ENCODE data around the gene HIGD1B. TPM values are rescaled to one million over a fixed set of nuclear protein-coding genes. Genes with fewer than 3 reads are reported as not detected.

Gene HIGD1B
- total RNA-seq, 3 donors from 2014 or later = not detected

DNA sequence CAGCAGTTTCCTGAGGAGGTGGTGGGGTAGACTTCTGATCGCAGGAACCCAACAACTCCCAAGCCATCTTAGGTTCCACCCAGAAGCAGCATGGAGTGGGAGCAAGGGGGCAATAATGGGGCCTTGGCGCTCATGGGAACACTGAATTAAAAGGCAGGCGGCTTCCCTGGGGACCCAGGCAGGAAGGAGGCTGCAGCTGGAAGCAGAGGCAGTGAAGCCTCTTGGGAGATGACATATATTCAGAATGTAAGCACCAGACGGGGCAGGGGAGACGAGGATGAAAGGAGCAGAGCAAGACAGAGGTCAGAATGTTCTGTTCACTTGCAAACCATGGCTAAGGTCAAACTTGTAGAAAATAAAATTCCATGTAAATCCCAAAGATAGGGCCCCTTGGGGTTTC lies 2.9 kb downstream of the HIGD1B start:
- Mint-ChIP-seq H3K9me3 (no peaks in the 10 kb centered on the region), H3K4me3 (no peak overlapping the region), H3K36me3 (ENCODE audit: insufficient read depth) (peaks cover 31% of the 10 kb centered on the region), H3K4me1 (ENCODE audit: low read depth) (no peaks in the 10 kb centered on the region), H3K27me3 (ENCODE audit: low read depth) (no peaks in the 10 kb centered on the region)
- DNase-seq (no peak), ATAC-seq (no peak)

DNA sequence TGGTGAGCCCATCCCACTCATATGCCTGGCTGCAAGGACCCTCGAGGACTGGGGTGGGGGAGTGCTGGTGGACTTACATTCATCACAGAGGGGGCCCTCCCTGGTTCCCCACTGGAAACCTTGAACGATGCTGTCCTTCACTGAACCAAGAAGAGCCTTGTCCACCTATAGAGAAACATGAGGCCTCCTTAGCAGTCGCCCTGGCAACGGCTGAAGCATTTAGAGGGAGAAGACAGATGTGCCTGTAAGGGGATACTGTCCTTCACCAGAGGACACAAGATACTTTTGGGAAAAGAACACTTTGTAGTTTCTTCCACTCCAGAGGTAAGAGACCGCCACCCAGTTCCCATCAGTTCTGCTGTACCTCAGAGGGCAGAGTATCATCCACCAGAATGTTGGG lies 6.5 kb downstream of the HIGD1B start:
- no peaks in the 10 kb centered on the region for H3K27me3 Mint-ChIP-seq (ENCODE audit: low read depth)
- no peak for ATAC-seq
- DNase-seq = no peak
- H3K4me3 Mint-ChIP-seq = no peak overlapping the region
- peaks cover 46% of the 10 kb centered on the region for H3K36me3 Mint-ChIP-seq (ENCODE audit: insufficient read depth)
- H3K9me3 Mint-ChIP-seq = no peaks in the 10 kb centered on the region
- no peaks in the 10 kb centered on the region for H3K4me1 Mint-ChIP-seq (ENCODE audit: low read depth)

DNA sequence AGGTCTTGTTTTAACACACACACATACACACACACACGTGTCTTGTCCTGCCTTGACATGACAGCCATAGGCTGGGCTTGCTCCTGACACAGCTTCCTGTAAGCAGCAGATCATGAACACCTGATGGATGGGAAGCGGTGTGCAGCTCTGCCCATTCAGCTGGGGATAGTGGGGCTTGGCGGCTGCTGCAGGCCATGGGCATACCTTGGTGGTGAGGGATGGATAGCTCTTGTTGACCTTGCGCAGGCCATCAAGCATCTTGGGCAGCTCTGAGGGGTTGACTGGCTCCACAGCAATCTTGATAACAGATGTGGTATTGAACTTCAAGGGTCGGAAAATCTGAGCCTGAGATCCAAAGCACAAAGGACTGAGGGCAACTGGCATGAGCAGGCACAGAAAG lies 12.0 kb downstream of the HIGD1B start:
- Mint-ChIP-seq H3K4me1 (ENCODE audit: low read depth) (no peaks in the 10 kb centered on the region), H3K36me3 (ENCODE audit: insufficient read depth) (peaks cover 52% of the 10 kb centered on the region), H3K4me3 (no peak overlapping the region), H3K9me3 (no peaks in the 10 kb centered on the region), H3K27me3 (ENCODE audit: low read depth) (no peaks in the 10 kb centered on the region)
- DNase-seq (no peak), ATAC-seq (no peak)

DNA sequence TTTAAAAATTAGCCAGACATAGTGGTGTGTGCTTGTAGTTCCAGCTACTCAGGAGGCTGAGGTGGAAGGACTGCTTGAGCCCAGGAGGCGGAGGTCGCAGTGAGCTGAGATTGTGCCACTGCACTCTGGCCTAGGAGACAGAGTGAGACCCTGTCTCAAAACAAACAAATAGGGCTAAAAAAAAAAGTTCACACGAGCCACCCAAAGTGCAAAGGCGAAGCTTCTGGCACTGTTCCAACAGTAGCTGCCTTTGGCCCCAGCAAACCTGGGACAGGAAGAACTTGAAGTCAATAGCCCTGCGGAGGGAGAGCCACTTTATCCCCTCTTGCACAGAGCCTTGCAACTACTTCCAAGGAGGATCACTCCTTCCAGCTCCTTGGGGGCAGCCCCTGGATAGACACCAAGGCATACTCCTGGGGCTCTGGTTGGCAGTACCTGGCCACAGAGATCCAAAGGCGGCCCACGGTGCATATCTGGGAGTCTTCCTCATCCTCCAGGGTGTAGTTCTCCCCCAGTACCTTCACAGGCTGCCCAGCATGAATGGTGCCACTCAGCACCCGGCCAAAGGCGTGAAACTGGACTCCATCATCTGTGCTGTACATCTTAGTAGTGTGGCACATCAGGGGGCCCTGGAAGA lies 14.7 kb downstream of the HIGD1B start:
- H3K4me1 Mint-ChIP-seq (ENCODE audit: low read depth) = no peaks in the 10 kb centered on the region
- DNase-seq (no peak), ATAC-seq (no peak)
- no peaks in the 10 kb centered on the region for H3K27me3 Mint-ChIP-seq (ENCODE audit: low read depth)
- H3K9me3 Mint-ChIP-seq = no peaks in the 10 kb centered on the region
- H3K4me3 Mint-ChIP-seq = no peak overlapping the region
- peaks cover 47% of the 10 kb centered on the region for H3K36me3 Mint-ChIP-seq (ENCODE audit: insufficient read depth)

DNA sequence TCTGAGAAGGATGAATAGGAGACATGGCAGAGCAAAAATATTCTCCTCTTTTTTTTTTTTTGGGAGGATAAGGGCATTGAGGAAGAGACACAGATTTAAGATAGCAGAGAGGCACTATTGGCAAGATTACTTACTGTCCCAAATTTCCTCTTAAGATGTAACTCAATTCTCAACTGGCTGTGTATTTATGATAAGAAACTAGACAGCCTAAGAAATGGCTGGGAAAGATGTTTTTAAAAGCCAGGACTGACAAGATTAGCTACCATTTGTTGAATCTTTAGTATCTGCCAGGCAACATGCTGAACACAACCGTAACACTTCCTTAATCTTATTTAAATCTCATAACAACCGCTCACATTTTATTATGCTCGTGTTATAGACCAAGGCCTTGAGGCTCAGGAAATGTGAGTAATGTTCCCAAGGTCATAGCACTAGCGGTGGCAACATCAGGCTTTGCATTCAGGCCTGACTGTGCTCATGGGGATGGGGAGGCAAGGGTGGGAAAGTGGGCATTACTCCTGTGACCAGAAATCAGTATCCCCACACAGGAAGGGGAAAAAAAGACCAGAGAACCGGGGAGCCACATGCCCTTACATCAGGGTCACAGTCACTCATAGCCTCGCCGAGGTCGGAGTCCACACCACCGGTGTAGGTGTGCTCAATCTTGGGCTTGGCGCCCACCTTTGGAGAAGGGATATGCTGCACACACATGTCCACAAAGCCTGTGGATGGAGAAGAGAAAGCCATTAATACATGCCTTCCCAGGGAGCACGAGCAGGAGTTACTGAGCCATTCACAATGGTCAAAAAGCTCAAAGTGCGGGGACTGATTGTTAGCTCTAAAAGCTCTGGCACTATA lies 15.6 kb downstream of the HIGD1B start:
- no peaks in the 10 kb centered on the region for H3K4me1 Mint-ChIP-seq (ENCODE audit: low read depth)
- DNase-seq (no peak), ATAC-seq (no peak)
- H3K36me3 Mint-ChIP-seq (ENCODE audit: insufficient read depth) = peaks cover 49% of the 10 kb centered on the region
- no peaks in the 10 kb centered on the region for H3K9me3 Mint-ChIP-seq
- H3K27me3 Mint-ChIP-seq (ENCODE audit: low read depth) = no peaks in the 10 kb centered on the region
- H3K4me3 Mint-ChIP-seq = no peak overlapping the region

DNA sequence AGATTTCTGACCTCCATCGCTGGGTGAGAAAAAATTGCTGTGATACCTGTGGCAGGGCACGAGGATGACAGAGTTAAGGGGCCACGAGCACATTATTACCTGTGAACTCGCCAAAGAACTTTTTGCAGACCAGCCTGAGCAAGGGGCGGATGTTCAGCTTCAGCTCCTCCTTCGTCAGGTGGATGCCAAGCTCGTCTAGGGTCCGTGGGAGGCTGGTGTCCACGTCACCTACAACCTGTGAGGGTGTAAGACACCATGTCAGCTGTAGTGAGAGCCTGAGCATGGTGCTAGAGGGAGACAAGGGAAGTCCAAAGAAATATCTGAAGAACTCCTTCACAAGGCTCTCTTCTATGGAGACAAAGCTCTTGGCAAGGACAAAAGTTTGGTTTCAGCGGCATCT lies 17.1 kb downstream of the HIGD1B start:
- no peaks in the 10 kb centered on the region for H3K9me3 Mint-ChIP-seq

DNA sequence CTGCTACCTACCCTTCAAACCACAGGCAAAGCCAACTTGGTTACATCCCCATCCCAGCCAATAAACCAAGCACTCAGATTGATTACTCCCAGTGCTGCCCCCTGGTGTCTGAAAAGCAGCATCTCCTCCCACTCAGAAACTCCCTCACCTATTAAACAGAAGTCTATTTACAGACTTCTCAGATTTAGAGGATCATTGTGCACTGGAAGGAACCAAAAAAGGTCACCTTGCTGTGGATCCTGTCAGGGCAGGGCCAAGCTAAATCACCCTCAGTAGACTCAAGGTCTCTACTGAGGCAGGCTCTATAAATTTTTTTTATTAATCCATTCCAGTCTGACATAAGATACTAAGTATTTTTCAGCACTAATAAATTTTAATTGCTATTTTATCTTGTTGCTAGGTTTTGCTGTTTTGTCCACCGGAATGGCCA lies 17.6 kb downstream of the HIGD1B start:
- Mint-ChIP-seq H3K4me1 (ENCODE audit: low read depth) (no peaks in the 10 kb centered on the region), H3K4me3 (no peak overlapping the region), H3K27me3 (ENCODE audit: low read depth) (no peaks in the 10 kb centered on the region), H3K36me3 (ENCODE audit: insufficient read depth) (peaks cover 49% of the 10 kb centered on the region), H3K9me3 (no peaks in the 10 kb centered on the region)
- ATAC-seq = peak; percentile 73 to 79
- DNase-seq = peak; percentile 64

More for the DNA sequence above, 17.1 kb downstream of the HIGD1B start:
- ATAC-seq (peak in 1 of 2 donors; percentile 16), DNase-seq (no peak)
- Mint-ChIP-seq H3K36me3 (ENCODE audit: insufficient read depth) (peaks cover 48% of the 10 kb centered on the region), H3K4me3 (no peak overlapping the region), H3K27me3 (ENCODE audit: low read depth) (no peaks in the 10 kb centered on the region), H3K4me1 (ENCODE audit: low read depth) (no peaks in the 10 kb centered on the region)

DNA sequence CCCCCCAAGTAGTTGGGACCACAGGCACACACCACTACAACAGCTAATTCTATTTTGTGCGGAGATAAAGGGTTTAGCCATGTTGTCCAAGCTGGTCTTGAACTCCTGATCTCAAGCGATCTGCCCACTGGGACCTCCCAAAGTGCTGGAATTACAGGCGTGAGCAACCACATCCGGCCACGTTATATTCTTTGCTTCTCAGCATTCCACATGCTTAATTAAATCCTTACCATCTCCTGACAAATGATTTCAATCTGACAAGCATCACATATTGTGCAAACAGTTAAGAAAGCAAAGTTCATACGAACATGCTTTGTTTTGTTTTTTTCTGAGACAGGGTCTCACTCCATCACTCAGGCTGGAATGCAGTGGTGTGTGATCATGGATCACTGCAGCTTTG lies 18.2 kb downstream of the HIGD1B start:
- Mint-ChIP-seq H3K4me3 (no peak overlapping the region), H3K9me3 (no peaks in the 10 kb centered on the region), H3K36me3 (ENCODE audit: insufficient read depth) (peaks cover 48% of the 10 kb centered on the region), H3K4me1 (ENCODE audit: low read depth) (no peaks in the 10 kb centered on the region), H3K27me3 (ENCODE audit: low read depth) (no peaks in the 10 kb centered on the region)
- DNase-seq = no peak
- no peak for ATAC-seq

DNA sequence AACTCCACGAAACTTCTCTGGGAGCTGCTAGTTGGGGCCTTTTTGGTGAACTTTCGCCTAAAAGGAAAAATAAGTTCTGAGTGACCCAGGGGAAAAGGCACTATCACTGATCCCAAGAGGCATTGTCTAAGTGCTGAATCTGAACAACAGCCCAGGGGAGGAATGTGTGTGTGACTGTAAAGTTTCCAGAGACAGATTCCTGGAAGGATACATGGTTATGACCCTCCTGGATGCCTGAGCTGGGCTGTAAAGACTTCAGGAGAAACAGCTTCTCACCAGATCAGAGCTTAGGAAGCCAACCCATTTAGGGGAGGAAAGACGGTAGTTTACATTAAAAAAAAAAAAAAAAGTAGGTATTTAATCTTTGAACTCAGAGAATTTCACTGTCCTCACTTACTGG lies 20.2 kb downstream of the HIGD1B start:
- Mint-ChIP-seq H3K4me3 (no peak overlapping the region), H3K4me1 (ENCODE audit: low read depth) (no peaks in the 10 kb centered on the region), H3K27me3 (ENCODE audit: low read depth) (no peaks in the 10 kb centered on the region), H3K36me3 (ENCODE audit: insufficient read depth) (peaks cover 56% of the 10 kb centered on the region), H3K9me3 (no peaks in the 10 kb centered on the region)
- ATAC-seq (no peak), DNase-seq (no peak)

DNA sequence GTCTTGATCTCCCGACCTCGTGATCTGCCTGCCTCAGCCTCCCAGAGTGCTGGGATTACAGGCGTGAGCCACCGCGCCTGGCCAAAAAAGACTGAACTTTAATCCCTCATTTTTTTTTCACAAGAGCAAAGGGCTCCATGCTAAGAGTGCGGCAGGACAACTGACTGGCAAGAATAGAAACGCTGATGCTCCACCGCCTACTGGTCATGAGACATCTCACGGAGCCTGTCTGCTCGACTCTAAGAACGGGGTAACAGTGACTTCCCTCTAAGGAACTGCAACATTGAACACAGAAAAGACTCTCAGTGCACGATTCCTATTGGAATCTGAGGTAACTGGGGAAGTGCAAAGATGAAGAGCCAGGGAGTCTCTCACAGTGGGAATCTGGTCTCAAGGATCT lies 23.9 kb downstream of the HIGD1B start:
- no peaks in the 10 kb centered on the region for H3K4me1 Mint-ChIP-seq (ENCODE audit: low read depth)
- no peak for ATAC-seq

DNA sequence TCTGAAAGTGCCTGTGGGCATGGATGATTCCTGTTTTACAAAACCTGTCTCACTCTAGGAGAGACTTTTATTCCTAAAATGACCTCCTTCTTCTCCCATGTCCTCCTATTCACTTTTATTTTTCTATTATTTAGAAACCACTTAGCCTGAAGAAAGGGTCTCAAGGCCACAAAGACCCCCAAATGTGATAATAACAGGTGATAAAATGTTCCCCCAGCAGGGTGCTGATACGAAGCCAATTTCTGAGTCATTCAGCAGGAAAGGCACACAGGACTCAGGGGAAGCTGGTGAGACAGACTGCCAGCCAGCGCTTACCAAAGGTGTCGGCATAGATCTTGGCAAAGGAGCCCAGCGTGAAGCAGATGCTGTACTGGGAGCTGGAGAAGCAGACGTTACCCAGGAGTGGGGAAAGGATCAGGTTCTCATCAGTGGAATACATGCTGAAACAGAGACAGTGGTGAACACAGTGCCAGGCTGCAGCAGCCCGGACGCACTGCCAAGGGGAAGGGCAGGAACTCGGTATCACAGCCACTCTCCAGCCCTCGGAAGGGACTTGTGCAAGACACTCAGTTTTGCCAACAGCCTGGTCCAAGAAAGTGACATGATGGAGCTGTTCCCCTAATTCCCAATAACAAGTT lies 24.6 kb downstream of the HIGD1B start:
- DNase-seq (no peak), ATAC-seq (no peak)
- H3K27me3 Mint-ChIP-seq (ENCODE audit: low read depth) = no peaks in the 10 kb centered on the region
- no peak overlapping the region for H3K4me3 Mint-ChIP-seq
- peaks cover 46% of the 10 kb centered on the region for H3K36me3 Mint-ChIP-seq (ENCODE audit: insufficient read depth)
- no peaks in the 10 kb centered on the region for H3K4me1 Mint-ChIP-seq (ENCODE audit: low read depth)
- no peaks in the 10 kb centered on the region for H3K9me3 Mint-ChIP-seq

More for the DNA sequence above, 23.9 kb downstream of the HIGD1B start:
- no peak for DNase-seq
- no peaks in the 10 kb centered on the region for H3K9me3 Mint-ChIP-seq
- H3K4me3 Mint-ChIP-seq = no peak overlapping the region
- H3K27me3 Mint-ChIP-seq (ENCODE audit: low read depth) = no peaks in the 10 kb centered on the region
- H3K36me3 Mint-ChIP-seq (ENCODE audit: insufficient read depth) = peaks cover 43% of the 10 kb centered on the region

DNA sequence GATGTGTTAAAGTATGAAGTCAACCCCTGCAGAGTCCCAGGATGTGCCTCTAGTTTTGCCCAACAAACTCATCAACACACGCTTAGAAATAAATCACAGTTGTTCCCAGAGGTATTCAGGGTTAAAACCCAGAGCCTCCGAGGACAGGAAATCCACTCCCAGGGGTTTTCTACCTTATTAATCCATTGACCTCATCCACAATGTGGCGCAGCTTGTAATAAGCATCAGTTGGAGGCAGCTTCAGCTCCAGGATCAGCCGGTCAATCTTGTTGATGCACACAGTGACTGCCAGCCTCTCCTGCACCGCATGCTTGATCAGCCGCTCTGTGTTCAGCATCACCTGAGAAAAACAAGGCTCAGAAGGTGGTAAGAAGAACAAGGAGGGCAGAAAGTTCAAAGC lies 28.1 kb downstream of the HIGD1B start:
- Mint-ChIP-seq H3K27me3 (ENCODE audit: low read depth) (no peaks in the 10 kb centered on the region), H3K9me3 (no peaks in the 10 kb centered on the region), H3K36me3 (ENCODE audit: insufficient read depth) (peaks cover 45% of the 10 kb centered on the region), H3K4me3 (no peak overlapping the region), H3K4me1 (ENCODE audit: low read depth) (peaks cover 2% of the 10 kb centered on the region)
- ATAC-seq (no peak), DNase-seq (no peak)

DNA sequence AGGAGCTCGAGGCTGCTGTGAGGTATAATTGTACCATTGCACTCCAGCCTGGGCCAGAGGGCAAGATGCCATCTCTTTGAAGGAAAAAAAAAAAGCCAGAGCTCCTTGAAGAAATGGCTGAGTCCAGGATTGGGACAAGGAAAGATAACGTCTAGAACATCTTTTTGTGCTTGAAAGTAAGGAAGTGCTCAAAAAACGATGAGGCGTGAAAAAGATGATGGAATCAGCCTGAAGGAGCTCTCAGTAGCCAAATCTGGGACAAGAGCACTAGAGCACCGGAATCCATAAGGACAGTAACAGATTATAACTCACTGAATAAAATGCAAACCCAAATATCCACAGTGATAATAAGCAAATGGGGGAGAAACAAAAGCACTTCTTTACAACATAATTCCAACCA lies 29.4 kb downstream of the HIGD1B start:
- Mint-ChIP-seq H3K36me3 (ENCODE audit: insufficient read depth) (peaks cover 40% of the 10 kb centered on the region), H3K4me1 (ENCODE audit: low read depth) (peaks cover 2% of the 10 kb centered on the region), H3K9me3 (no peaks in the 10 kb centered on the region), H3K27me3 (ENCODE audit: low read depth) (no peaks in the 10 kb centered on the region), H3K4me3 (no peak overlapping the region)
- ATAC-seq (no peak), DNase-seq (no peak)

DNA sequence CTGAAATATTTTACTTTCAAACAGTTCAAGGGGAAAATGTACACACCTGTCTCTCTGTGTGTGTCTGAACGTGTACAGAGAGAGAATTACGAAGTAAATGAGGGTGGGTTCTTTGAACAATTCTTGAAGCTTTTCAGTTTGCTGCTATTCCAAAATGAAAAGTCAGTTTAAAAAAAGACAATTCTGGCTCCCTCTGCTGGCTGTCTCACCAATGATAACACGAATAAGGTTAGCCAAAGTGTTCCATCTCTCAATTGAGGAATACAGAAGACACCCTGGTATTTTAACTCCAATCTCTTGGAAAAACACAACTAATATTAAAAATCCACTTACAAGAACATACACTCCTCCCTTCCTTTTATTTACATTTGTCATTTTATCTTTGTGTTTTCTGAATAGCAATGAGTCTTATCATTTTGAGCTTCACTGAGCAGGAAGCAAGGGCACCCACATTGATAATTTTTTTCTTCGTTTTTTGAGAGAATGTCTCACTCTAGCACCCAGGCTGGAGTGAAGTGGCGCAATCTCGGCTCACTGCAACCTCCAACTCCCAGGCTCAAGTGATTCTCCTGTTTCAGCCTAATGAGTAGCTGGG lies 31.0 kb downstream of the HIGD1B start:
- Mint-ChIP-seq H3K4me3 (no peak overlapping the region), H3K27me3 (ENCODE audit: low read depth) (no peaks in the 10 kb centered on the region), H3K9me3 (no peaks in the 10 kb centered on the region), H3K4me1 (ENCODE audit: low read depth) (peaks cover 2% of the 10 kb centered on the region), H3K36me3 (ENCODE audit: insufficient read depth) (peaks cover 49% of the 10 kb centered on the region)
- DNase-seq (no peak), ATAC-seq (no peak)
